ENCODE data around the gene RNF25. TPM values are rescaled to one million over a fixed set of nuclear protein-coding genes. Genes with fewer than 3 reads are reported as not detected.

The RNF25 gene
- polyA plus RNA-seq, 3 donors, result 10.7 to 20.3 (median 12.9) TPM

DNA sequence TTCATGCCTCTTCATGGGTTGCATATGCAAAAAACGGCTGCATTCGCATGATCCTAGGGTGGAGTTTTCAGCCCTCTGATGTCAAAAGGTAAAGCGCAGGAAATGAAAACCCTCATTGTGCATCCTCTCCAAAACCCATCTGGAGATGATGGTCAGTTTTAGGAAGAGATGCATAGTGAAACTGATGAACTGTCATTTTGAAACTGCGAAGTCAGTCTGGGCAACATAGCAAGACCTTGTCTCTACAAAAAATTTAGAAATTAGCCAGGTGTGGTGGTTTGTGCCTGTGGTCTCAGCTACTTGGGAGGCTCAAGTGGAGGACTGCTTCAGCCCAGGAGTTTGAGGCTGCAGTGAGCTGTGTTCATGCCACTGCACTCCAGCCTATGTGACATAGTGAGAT, 36.3 kb upstream of the RNF25 start:
- no peak overlapping the region for H3K27ac ChIP-seq (ENCODE audit: low read depth in 1 of 2, low read length in 2 of 2)
- peaks cover 18% of the 10 kb centered on the region for H3K4me1 Mint-ChIP-seq
- DNase-seq, result no peak
- no peaks in the 10 kb centered on the region for H3K36me3 Mint-ChIP-seq
- H3K4me3 Mint-ChIP-seq, result no peak overlapping the region
- H3K27ac Mint-ChIP-seq, result no peak overlapping the region
- TF ChIP-seq, protein P1, sequence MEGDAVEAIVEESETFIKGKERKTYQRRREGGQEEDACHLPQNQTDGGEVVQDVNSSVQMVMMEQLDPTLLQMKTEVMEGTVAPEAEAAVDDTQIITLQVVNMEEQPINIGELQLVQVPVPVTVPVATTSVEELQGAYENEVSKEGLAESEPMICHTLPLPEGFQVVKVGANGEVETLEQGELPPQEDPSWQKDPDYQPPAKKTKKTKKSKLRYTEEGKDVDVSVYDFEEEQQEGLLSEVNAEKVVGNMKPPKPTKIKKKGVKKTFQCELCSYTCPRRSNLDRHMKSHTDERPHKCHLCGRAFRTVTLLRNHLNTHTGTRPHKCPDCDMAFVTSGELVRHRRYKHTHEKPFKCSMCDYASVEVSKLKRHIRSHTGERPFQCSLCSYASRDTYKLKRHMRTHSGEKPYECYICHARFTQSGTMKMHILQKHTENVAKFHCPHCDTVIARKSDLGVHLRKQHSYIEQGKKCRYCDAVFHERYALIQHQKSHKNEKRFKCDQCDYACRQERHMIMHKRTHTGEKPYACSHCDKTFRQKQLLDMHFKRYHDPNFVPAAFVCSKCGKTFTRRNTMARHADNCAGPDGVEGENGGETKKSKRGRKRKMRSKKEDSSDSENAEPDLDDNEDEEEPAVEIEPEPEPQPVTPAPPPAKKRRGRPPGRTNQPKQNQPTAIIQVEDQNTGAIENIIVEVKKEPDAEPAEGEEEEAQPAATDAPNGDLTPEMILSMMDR (IDR thresholded peaks at IDR 0.05), result no peak
- peaks cover 26 to 27% of the 10 kb centered on the region in 2 donors for H3K4me1 ChIP-seq (ENCODE audit: control insufficient read depth in 1 of 2, insufficient read depth in 2 of 2, low read length in 2 of 2)
- H3K27me3 Mint-ChIP-seq (ENCODE audit: low read depth in 3 of 3), result peaks cover 0 to 7% (median 1%) of the 10 kb centered on the region in 3 donors
- no peak overlapping the region for H3K4me3 ChIP-seq (replicated peaks in 1 of 3; ENCODE audit: low read depth in 2 of 3, low read length in 3 of 3)
- no peaks in the 10 kb centered on the region for H3K9me3 ChIP-seq (replicated peaks in 1 of 2; ENCODE audit: control insufficient read depth in 1 of 2, insufficient read depth in 1 of 2, low read length in 2 of 2)
- peaks cover 0 to 3% (median 0%) of the 10 kb centered on the region in 7 donors for H3K9me3 Mint-ChIP-seq
- WGBS (ENCODE audit: insufficient coverage), result no CpG with 5 or more reads among the region's 4 CpGs
- peaks cover 16% of the 10 kb centered on the region for H3K79me2 ChIP-seq (ENCODE audit: insufficient read depth, low read length)
- no peaks in the 10 kb centered on the region for H3K27me3 ChIP-seq (ENCODE audit: control insufficient read depth in 2 of 2, insufficient read depth in 2 of 2, low read length in 2 of 2)
- no peak overlapping the region for H2AFZ ChIP-seq (ENCODE audit: insufficient read depth, low read depth, low read length, poor library complexity, severe bottlenecking)
- intact Hi-C loops (cut with micrococcal nuclease), result no loop called here
- H4K20me1 ChIP-seq (ENCODE audit: insufficient read depth, low read length), result no peaks in the 10 kb centered on the region
- H3K9ac ChIP-seq (ENCODE audit: insufficient read depth, low read length, poor library complexity, severe bottlenecking), result no peak overlapping the region
- H3K36me3 ChIP-seq (replicated peaks in 1 of 2; ENCODE audit: control insufficient read depth in 1 of 2, insufficient read depth in 2 of 2, low read length in 2 of 2), result no peaks in the 10 kb centered on the region
- H3K4me2 ChIP-seq (replicated peaks; ENCODE audit: extremely low read depth, low read length, poor library complexity, severe bottlenecking), result no peak overlapping the region

DNA sequence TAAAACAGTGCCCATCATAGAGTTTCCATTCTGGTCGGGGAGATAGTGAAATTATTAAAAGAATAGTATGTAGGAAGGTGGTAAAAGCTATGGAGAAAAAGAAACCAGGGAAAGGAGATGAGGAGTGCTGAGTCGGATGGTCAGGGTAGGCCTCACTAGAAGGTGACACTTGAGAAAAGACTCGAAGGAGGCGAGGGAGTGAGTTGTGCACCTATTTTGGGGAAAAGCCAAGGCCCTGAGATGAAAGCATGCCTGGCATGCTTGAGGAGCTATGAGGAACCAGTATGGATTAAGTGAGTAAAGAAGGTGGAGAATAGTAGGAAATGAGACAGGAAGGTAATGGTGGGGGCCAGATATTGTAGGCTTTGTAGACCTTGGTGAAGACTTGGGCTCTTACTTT, 31.5 kb upstream of the RNF25 start:
- Mint-ChIP-seq H3K36me3 (peaks cover 3 to 5% of the 10 kb centered on the region in 2 donors), H3K27ac (no peak overlapping the region), H3K9me3 (peaks cover 0 to 3% (median 0%) of the 10 kb centered on the region in 7 donors), H3K27me3 (ENCODE audit: low read depth in 3 of 3) (peaks cover 0 to 7% (median 1%) of the 10 kb centered on the region in 3 donors), H3K4me1 (peaks cover 9% of the 10 kb centered on the region), H3K4me3 (no peak overlapping the region)
- WGBS (ENCODE audit: insufficient coverage), result 86% methylated on average over 4 of the region's 4 CpGs
- H3K79me2 ChIP-seq (ENCODE audit: insufficient read depth, low read length), result no peaks in the 10 kb centered on the region
- no peaks in the 10 kb centered on the region for H4K20me1 ChIP-seq (ENCODE audit: insufficient read depth, low read length)
- TF ChIP-seq, protein P1 (IDR thresholded peaks at IDR 0.05), result no peak
- H3K9me3 ChIP-seq (replicated peaks in 1 of 2; ENCODE audit: control insufficient read depth in 1 of 2, insufficient read depth in 1 of 2, low read length in 2 of 2), result no peaks in the 10 kb centered on the region
- no peak overlapping the region for H3K4me2 ChIP-seq (replicated peaks; ENCODE audit: extremely low read depth, low read length, poor library complexity, severe bottlenecking)
- no peak overlapping the region for H3K27ac ChIP-seq (ENCODE audit: low read depth in 1 of 2, low read length in 2 of 2)
- no peaks in the 10 kb centered on the region for H3K27me3 ChIP-seq (ENCODE audit: control insufficient read depth in 2 of 2, insufficient read depth in 2 of 2, low read length in 2 of 2)
- H3K9ac ChIP-seq (ENCODE audit: insufficient read depth, low read length, poor library complexity, severe bottlenecking), result no peak overlapping the region
- H3K36me3 ChIP-seq (replicated peaks in 1 of 2; ENCODE audit: control insufficient read depth in 1 of 2, insufficient read depth in 2 of 2, low read length in 2 of 2), result no peaks in the 10 kb centered on the region
- H3K4me1 ChIP-seq (ENCODE audit: control insufficient read depth in 1 of 2, insufficient read depth in 2 of 2, low read length in 2 of 2), result peaks cover 6 to 8% of the 10 kb centered on the region in 2 donors
- no peak overlapping the region for H3K4me3 ChIP-seq (replicated peaks in 1 of 3; ENCODE audit: low read depth in 2 of 3, low read length in 3 of 3)
- intact Hi-C loops (cut with micrococcal nuclease), result no loop called here
- no peak for DNase-seq
- H2AFZ ChIP-seq (ENCODE audit: insufficient read depth, low read depth, low read length, poor library complexity, severe bottlenecking), result no peak overlapping the region

All from CD14-positive monocyte (primary cell).